OCI-LY7 (cell line): ENCODE results near the gene SGK1. TPM values are rescaled to one million over a fixed set of nuclear protein-coding genes. Genes with fewer than 3 reads are reported as not detected.

Experiments used
- BruUV-seq: library from RNA; stranded (reverse); fragments of 400-500 nt; replicated peaks from 2 replicates; lab custom pipeline; 2021; lab: Mats Ljungman, UMichigan
- CTCF ChIA-PET: fragments of 300-600 bp; sonication (Branson Sonifier 250); formaldehyde crosslinking; loops from one replicate; lab custom pipeline; 2022; ENCODE audit warnings: antibody characterized with exemption; ENCODE audit not compliant: unreplicated experiment; lab: Charles Lee
- POLR2A ChIA-PET: fragments of 300-600 bp; sonication (Branson Sonifier 250); formaldehyde crosslinking; loops from one replicate; lab custom pipeline; 2022; ENCODE audit warnings: antibody characterized with exemption; lab: Charles Lee
- DNase-seq: peaks from one replicate; pipeline ENCODE4 v3.0.0-alpha.2; 2015; ENCODE audit warnings: low spot score
- H2AFZ ChIP-seq: fragments of 200-600 bp; sonication (generic), shearing (Covaris generic); 2 replicates; pipeline ENCODE4 v1.6.1; 2014; ENCODE audit warnings: mild to moderate bottlenecking, antibody characterized with exemption, low read length, moderate library complexity
- H3K27ac ChIP-seq: fragments of 200-600 bp; sonication (generic); 2 replicates; pipeline ENCODE4 v1.5.1; 2014; ENCODE audit warnings: mixed run types, low read depth, mild to moderate bottlenecking, moderate library complexity, low read length, inconsistent platforms; ENCODE audit not compliant: poor library complexity, severe bottlenecking
- H3K36me3 ChIP-seq: fragments of 200-600 bp; sonication (generic); 2 replicates; pipeline ENCODE4 v1.6.1; 2014; ENCODE audit warnings: mild to moderate bottlenecking, antibody characterized with exemption, low read length, moderate library complexity, mixed read lengths; ENCODE audit not compliant: insufficient read depth
- H3K4me1 ChIP-seq: fragments of 200-600 bp; sonication (generic); 2 replicates; pipeline ENCODE4 v1.5.1; 2014; ENCODE audit warnings: mild to moderate bottlenecking, low read length; ENCODE audit not compliant: insufficient read depth, poor library complexity, severe bottlenecking
- H3K4me2 ChIP-seq: fragments of 200-600 bp; sonication (generic); 2 replicates; pipeline ENCODE4 v1.6.1; 2014; ENCODE audit warnings: mild to moderate bottlenecking, low read length
- H3K4me3 ChIP-seq: fragments of 200-600 bp; sonication (generic); 2 replicates; pipeline ENCODE4 v1.5.1; 2014; ENCODE audit warnings: mild to moderate bottlenecking, low read depth, low read length; ENCODE audit not compliant: poor library complexity, severe bottlenecking
- H3K79me2 ChIP-seq: fragments of 200-600 bp; sonication (generic); 2 replicates; pipeline ENCODE4 v1.6.1; 2016; ENCODE audit warnings: low read depth, mild to moderate bottlenecking, low read length, moderate library complexity, mixed read lengths; ENCODE audit not compliant: insufficient read depth
- H3K9me2 ChIP-seq: fragments of 200-600 bp; sonication (generic); 2 replicates; pipeline ENCODE4 v1.6.1; 2016; ENCODE audit warnings: mild to moderate bottlenecking, low read length, mixed read lengths; ENCODE audit not compliant: insufficient read depth
- H3K9me3 ChIP-seq: fragments of 200-600 bp; sonication (generic); 2 replicates; pipeline ENCODE4 v1.6.1; 2014; ENCODE audit warnings: mild to moderate bottlenecking, mixed run types, low read length, mixed read lengths
- H4K20me1 ChIP-seq: fragments of 200-600 bp; sonication (generic); 2 replicates; pipeline ENCODE4 v1.6.1; 2014; ENCODE audit warnings: mild to moderate bottlenecking, antibody characterized with exemption, low read length, moderate library complexity, mixed read lengths; ENCODE audit not compliant: insufficient read depth
- CTCF ChIP-seq: fragments of 200-600 bp; sonication (generic); conservative IDR thresholded peaks from 2 replicates; pipeline ENCODE4 v1.5.1; 2014; ENCODE audit warnings: mild to moderate bottlenecking, antibody characterized with exemption, low read length, moderate library complexity, mixed read lengths
- EZH2phosphoT487 ChIP-seq: fragments of 200-600 bp; sonication (generic); IDR thresholded peaks from 2 replicates; pipeline ENCODE4 v1.6.1; 2018; ENCODE audit warnings: low read depth, borderline replicate concordance, mild to moderate bottlenecking, mixed run types, antibody characterized with exemption, low read length, moderate library complexity, mixed read lengths
- intact Hi-C: fragments of 100-400 bp; cut with micrococcal nuclease; formaldehyde crosslinking; loops from one replicate; pipeline ENCODE4 v1.10.0; 2022; ENCODE audit not compliant: unreplicated experiment
- total RNA-seq, 2 experiments: library from RNA; depleted of rRNA in 1 of 2; stranded (reverse); fragments of >200 nt in 1 of 2; shearing (Covaris generic) in 1 of 2; gene quantifications; 2 replicates each; pipeline ENCODE4 v1.2.3, GENCODE V29; 2014 to 2022

Gene SGK1
- total RNA-seq, 2 experiments from 2014 or later, result 5.2 to 27.6 TPM

GRCh38 chr6:134351615-134352474 is 33.9 kb upstream of the SGK1 start:
- Histone ChIP-seq H2AFZ (no peak overlapping the region), H3K27ac (no peak overlapping the region), H4K20me1 (no peaks in the 10 kb centered on the region), H3K9me3 (no peaks in the 10 kb centered on the region), H3K36me3 (no peaks in the 10 kb centered on the region), H3K4me1 (no peaks in the 10 kb centered on the region), H3K4me3 (no peak overlapping the region), H3K4me2 (no peak overlapping the region), H3K9me2 (no peaks in the 10 kb centered on the region), H3K79me2 (no peaks in the 10 kb centered on the region)
- POLR2A ChIA-PET, result interaction anchor here (0.6 to 2.2 kb wide), 8 partner anchors 11 to 868 kb away, joined by 3 to 9 read pairs (median 4); no protein-coding TSS in a partner anchor
- CTCF ChIA-PET, result interaction anchor here (0.6 kb wide), 2 partner anchors 172 to 1839 kb away, joined by 3 read pairs; partner anchors contain the start of gene STX7
- TF ChIP-seq EZH2phosphoT487, result no peak
- TF ChIP-seq CTCF, result no peak
- no peak for DNase-seq
- no TSS peak for BruUV-seq
- intact Hi-C loops, result no loop called here

GRCh38 chr6:134347885-134348805 is 30.2 kb upstream of the SGK1 start:
- ChIA-PET POLR2A (interaction anchor here (0.5 to 1.7 kb wide), 8 partner anchors 7 to 988 kb away, joined by 3 to 6 read pairs (median 4); no protein-coding TSS in a partner anchor), CTCF (interaction anchor here (0.6 kb wide), 1 partner anchor 90 kb away, joined by 4 read pairs; no protein-coding TSS in a partner anchor)
- no peak overlapping the region for H3K4me3 ChIP-seq
- no TSS peak for BruUV-seq
- no peaks in the 10 kb centered on the region for H3K79me2 ChIP-seq
- no peaks in the 10 kb centered on the region for H3K9me3 ChIP-seq
- no peaks in the 10 kb centered on the region for H3K36me3 ChIP-seq
- no peak for DNase-seq
- H3K27ac ChIP-seq, result no peak overlapping the region
- no peaks in the 10 kb centered on the region for H3K9me2 ChIP-seq
- no peaks in the 10 kb centered on the region for H4K20me1 ChIP-seq
- intact Hi-C loops, result no loop called here
- no peaks in the 10 kb centered on the region for H3K4me1 ChIP-seq
- H3K4me2 ChIP-seq, result no peak overlapping the region
- H2AFZ ChIP-seq, result no peak overlapping the region
- no peak for TF ChIP-seq CTCF
- no peak for TF ChIP-seq EZH2phosphoT487
